Neural cell (in vitro differentiated cells): Measurements from ENCODE around the gene ENC1. TPM values are rescaled to one million over a fixed set of nuclear protein-coding genes. Genes with fewer than 3 reads are reported as not detected.

Experiments used
- H2AFZ ChIP-seq: fragments of 200-600, 300-800 bp; sonication (generic), shearing (Covaris generic); 2 replicates; pipeline ENCODE4 v1.6.0; 2014; ENCODE audit warnings: low read depth, mild to moderate bottlenecking, antibody characterized with exemption, low read length, moderate library complexity
- H3F3A ChIP-seq: fragments of 200-600 bp; shearing (Covaris generic); 2 replicates; pipeline ENCODE4 v1.6.1; 2016; ENCODE audit warnings: mild to moderate bottlenecking, moderate library complexity, mixed read lengths, antibody characterized with exemption, low read length; ENCODE audit not compliant: insufficient read depth, poor library complexity, severe bottlenecking
- H3K27ac ChIP-seq: fragments of 200-600, 300-800 bp; sonication (generic), shearing (Covaris generic); 2 replicates; pipeline ENCODE4 v1.5.1; 2014; ENCODE audit warnings: mild to moderate bottlenecking, low read length, moderate library complexity
- H3K27me3 ChIP-seq: fragments of 300-800, 200-600 bp; sonication (generic), shearing (Covaris generic); 2 replicates; pipeline ENCODE4 v1.6.0; 2014; ENCODE audit warnings: mild to moderate bottlenecking, low read depth, low read length, moderate library complexity; ENCODE audit not compliant: insufficient read depth
- H3K36me3 ChIP-seq: fragments of 300-800, 200-600 bp; sonication (generic), shearing (Covaris generic); 2 replicates; pipeline ENCODE4 v1.5.1; 2014; ENCODE audit warnings: mild to moderate bottlenecking, antibody characterized with exemption, low read length, moderate library complexity; ENCODE audit not compliant: insufficient read depth
- H3K4me2 ChIP-seq: fragments of 300-800, 200-600 bp; sonication (generic), shearing (Covaris generic); 2 replicates; pipeline ENCODE4 v1.6.0; 2014; ENCODE audit warnings: mild to moderate bottlenecking, low read length
- H3K4me3 ChIP-seq: fragments of 300-800, 200-600 bp; sonication (generic), shearing (Covaris generic); 2 replicates; pipeline ENCODE4 v1.5.1; 2014; ENCODE audit warnings: mild to moderate bottlenecking, low read length, moderate library complexity
- H3K79me2 ChIP-seq: fragments of 200-600 bp; shearing (Covaris generic); replicated peaks from 2 replicates; pipeline ENCODE4 v1.6.0; 2014; ENCODE audit warnings: mild to moderate bottlenecking, low read length, moderate library complexity; ENCODE audit not compliant: insufficient read depth
- H3K9ac ChIP-seq: fragments of 300-800, 200-600 bp; sonication (generic), shearing (Covaris generic); 2 replicates; pipeline ENCODE4 v1.6.1; 2016; ENCODE audit warnings: mild to moderate bottlenecking, low read length, mixed read lengths
- H3K9me2 ChIP-seq: fragments of 200-600 bp; shearing (Covaris generic); 2 replicates; pipeline ENCODE4 v1.6.1; 2016; ENCODE audit warnings: mild to moderate bottlenecking, low read length, mixed read lengths; ENCODE audit not compliant: insufficient read depth
- H3K9me3 ChIP-seq: fragments of 200-600, 300-800 bp; sonication (generic), shearing (Covaris generic); 2 replicates; pipeline ENCODE4 v1.6.1; 2016; ENCODE audit warnings: mild to moderate bottlenecking, mixed run types, low read length, moderate library complexity, mixed read lengths
- H4K20me1 ChIP-seq: fragments of 200-600 bp; shearing (Covaris generic); 2 replicates; pipeline ENCODE4 v1.6.1; 2016; ENCODE audit warnings: mild to moderate bottlenecking, mixed run types; ENCODE audit not compliant: insufficient read depth
- CTCF ChIP-seq: fragments of 450-650 bp; IDR thresholded peaks from 2 replicates; pipeline ENCODE4 v1.5.1; 2014; ENCODE audit warnings: antibody characterized with exemption, mild to moderate bottlenecking, moderate library complexity; ENCODE audit not compliant: poor library complexity, severe bottlenecking
- EP300 ChIP-seq: fragments of 450-650 bp; conservative IDR thresholded peaks from 2 replicates; pipeline ENCODE4 v1.6.1; 2014; ENCODE audit warnings: antibody characterized with exemption, mild to moderate bottlenecking, moderate library complexity; ENCODE audit not compliant: poor library complexity, severe bottlenecking
- EZH2 ChIP-seq: fragments of 200-600, 300-800 bp; shearing (Covaris generic), sonication (generic); IDR thresholded peaks from 2 replicates; pipeline ENCODE4 v1.6.1; 2014; ENCODE audit warnings: antibody characterized with exemption, low read length, borderline replicate concordance, mild to moderate bottlenecking; ENCODE audit not compliant: insufficient read depth, poor library complexity, severe bottlenecking
- MXI1 ChIP-seq: fragments of 450-650 bp; conservative IDR thresholded peaks from 2 replicates; pipeline ENCODE4 v1.6.1; 2014; ENCODE audit warnings: antibody characterized with exemption, mild to moderate bottlenecking; ENCODE audit not compliant: poor library complexity, severe bottlenecking
- POLR2AphosphoS5 ChIP-seq: IDR thresholded peaks from 2 replicates; pipeline ENCODE4 v1.6.1; 2012
- RAD21 ChIP-seq: fragments of 450-650 bp; conservative IDR thresholded peaks from 2 replicates; pipeline ENCODE4 v1.6.1; 2014; ENCODE audit warnings: antibody characterized with exemption, mild to moderate bottlenecking, moderate library complexity
- REST ChIP-seq: IDR thresholded peaks from 2 replicates; pipeline ENCODE4 v1.6.1; 2012; ENCODE audit warnings: borderline replicate concordance
- SMC3 ChIP-seq: fragments of 450-650 bp; conservative IDR thresholded peaks from 2 replicates; pipeline ENCODE4 v1.6.1; 2014; ENCODE audit warnings: antibody characterized with exemption, mild to moderate bottlenecking, moderate library complexity; ENCODE audit not compliant: poor library complexity
- TAF1 ChIP-seq: IDR thresholded peaks from 2 replicates; pipeline ENCODE4 v1.6.1; 2012; ENCODE audit warnings: low read depth
- polyA plus RNA-seq: library from polyadenylated mRNA; depleted of rRNA; stranded (reverse); fragments of >200 nt; gene quantifications from 2 replicates; pipeline ENCODE4 v1.2.3, GENCODE V29; 2014

ENC1 gene
- polyA plus RNA-seq, 1 donor from 2014 or later, result 449 TPM

- H3K79me2 ChIP-seq, result peaks cover 61% of the 10 kb centered on the region
- H3K4me2 ChIP-seq, result peak overlapping the region; percentile 96
- peaks cover 11% of the 10 kb centered on the region for H3K36me3 ChIP-seq
- no peaks in the 10 kb centered on the region for H3K9me3 ChIP-seq
- no peaks in the 10 kb centered on the region for H3K9me2 ChIP-seq
- H3K9ac ChIP-seq, result peak overlapping the region; percentile 96
- H4K20me1 ChIP-seq, result peaks cover 12% of the 10 kb centered on the region
- no peaks in the 10 kb centered on the region for H3K27me3 ChIP-seq
- H3F3A ChIP-seq, result peaks cover 9% of the 10 kb centered on the region
- H3K4me3 ChIP-seq, result peak overlapping the region; percentile 97
- TF ChIP-seq TAF1, result no peak
- peak; percentile 63 for TF ChIP-seq MXI1
- no peak for TF ChIP-seq CTCF
- no peak for TF ChIP-seq POLR2AphosphoS5
- TF ChIP-seq RAD21, result no peak
- no peak for TF ChIP-seq SMC3
- H3K27ac ChIP-seq, result peak overlapping the region; percentile 94
- no peak overlapping the region for H2AFZ ChIP-seq
Measured at GRCh38 chr5:74638970-74639806, 1.3 kb downstream of the ENC1 start.

- Histone ChIP-seq H3K9me3 (no peaks in the 10 kb centered on the region), H3K36me3 (peaks cover 11% of the 10 kb centered on the region), H3K9me2 (no peaks in the 10 kb centered on the region), H3K27ac (peak overlapping the region; percentile 94), H4K20me1 (peaks cover 12% of the 10 kb centered on the region), H3F3A (peaks cover 9% of the 10 kb centered on the region), H3K9ac (peak overlapping the region; percentile 96), H3K27me3 (no peaks in the 10 kb centered on the region), H3K79me2 (peaks cover 67% of the 10 kb centered on the region), H3K4me3 (peak overlapping the region; percentile 97), H2AFZ (no peak overlapping the region), H3K4me2 (peak overlapping the region; percentile 96)
- peak; percentile 12 for TF ChIP-seq MXI1
- TF ChIP-seq SMC3, result peak; percentile 30
- TF ChIP-seq TAF1, result no peak
- peak; percentile 42 for TF ChIP-seq RAD21
Measured at GRCh38 chr5:74638544-74638969, 2.0 kb downstream of the ENC1 start.

- peak overlapping the region; percentile 96 for H3K4me2 ChIP-seq
- H3K79me2 ChIP-seq, result peaks cover 87% of the 10 kb centered on the region
- peaks cover 15% of the 10 kb centered on the region for H3K36me3 ChIP-seq
- peaks cover 9% of the 10 kb centered on the region for H3F3A ChIP-seq
- no peaks in the 10 kb centered on the region for H3K9me2 ChIP-seq
- TF ChIP-seq CTCF (no peak), RAD21 (no peak), SMC3 (no peak), EZH2 (no peak), TAF1 (no peak), MXI1 (no peak), EP300 (no peak), REST (no peak), POLR2AphosphoS5 (no peak)
- H3K27ac ChIP-seq, result peak overlapping the region; percentile 94
- H3K9ac ChIP-seq, result peak overlapping the region; percentile 96
- peaks cover 12% of the 10 kb centered on the region for H4K20me1 ChIP-seq
- H3K9me3 ChIP-seq, result no peaks in the 10 kb centered on the region
- H2AFZ ChIP-seq, result no peak overlapping the region
- peak overlapping the region; percentile 97 for H3K4me3 ChIP-seq
- H3K27me3 ChIP-seq, result no peaks in the 10 kb centered on the region
Measured at GRCh38 chr5:74636552-74636951, 4.0 kb downstream of the ENC1 start.
